MCF 10A (cell line): Measurements from ENCODE around the gene THSD7B. TPM values are rescaled to one million over a fixed set of nuclear protein-coding genes. Genes with fewer than 3 reads are reported as not detected.

ENCODE experiments used
- BruUV-seq: library from RNA; stranded (reverse); fragments of 400-500 nt; replicated peaks from 2 replicates; lab custom pipeline; 2021; lab: Mats Ljungman, UMichigan
- CTCF ChIA-PET: fragments of 300-600 bp; sonication (Branson Sonifier 250); formaldehyde crosslinking; extraction: SDS; loops from one replicate; lab custom pipeline; 2021; ENCODE audit warnings: antibody characterized with exemption, inconsistent platforms; lab: Yijun Ruan, JAX
- POLR2A ChIA-PET: fragments of 300-600, 350-650 bp; sonication (Branson Sonifier 250); formaldehyde crosslinking; extraction: SDS; loops from one replicate; lab custom pipeline; 2020; ENCODE audit warnings: antibody characterized with exemption, inconsistent platforms; lab: Yijun Ruan, JAX
- DNase-seq: peaks from one replicate; pipeline ENCODE4 v3.0.0-alpha.2; 2018; ENCODE audit not compliant: unreplicated experiment
- H3K27ac Mint-ChIP-seq: one replicate; pipeline ENCODE4 v1.8.0; 2022; ENCODE audit warnings: mild to moderate bottlenecking, low read depth, mixed read lengths; ENCODE audit not compliant: unreplicated experiment
- H3K27me3 Mint-ChIP-seq: one replicate; pipeline ENCODE4 v1.8.0; 2022; ENCODE audit warnings: mixed read lengths; ENCODE audit not compliant: insufficient read depth, unreplicated experiment
- H3K36me3 Mint-ChIP-seq: one replicate; pipeline ENCODE4 v1.8.0; 2022; ENCODE audit warnings: mild to moderate bottlenecking, moderate library complexity, mixed read lengths; ENCODE audit not compliant: insufficient read depth, unreplicated experiment
- H3K4me1 Mint-ChIP-seq: one replicate; pipeline ENCODE4 v1.8.0; 2022; ENCODE audit warnings: mixed read lengths; ENCODE audit not compliant: insufficient read depth, unreplicated experiment
- H3K4me3 Mint-ChIP-seq: one replicate; pipeline ENCODE4 v1.8.0; 2022; ENCODE audit warnings: mild to moderate bottlenecking, moderate library complexity, mixed read lengths; ENCODE audit not compliant: unreplicated experiment
- H3K9me3 Mint-ChIP-seq: one replicate; pipeline ENCODE4 v1.8.0; 2022; ENCODE audit warnings: mixed read lengths; ENCODE audit not compliant: unreplicated experiment
- intact Hi-C: fragments of 100-400 bp; cut with micrococcal nuclease; formaldehyde crosslinking; loops from 2 replicates; pipeline ENCODE4 v1.14.1; 2022
- total RNA-seq: library from RNA; stranded (reverse); gene quantifications from 2 replicates; pipeline ENCODE4 v1.2.3, GENCODE V29; 2022
- TF ChIP-seq, protein P1 (sequence below): fragments of 200-600 bp; IDR thresholded peaks from one replicate; pipeline ENCODE4 v1.8.0; 2022; ENCODE audit warnings: antibody characterized with exemption, mild to moderate bottlenecking; ENCODE audit not compliant: unreplicated experiment

THSD7B gene
- total RNA-seq, 1 experiment from 2014 or later, result not detected

DNA sequence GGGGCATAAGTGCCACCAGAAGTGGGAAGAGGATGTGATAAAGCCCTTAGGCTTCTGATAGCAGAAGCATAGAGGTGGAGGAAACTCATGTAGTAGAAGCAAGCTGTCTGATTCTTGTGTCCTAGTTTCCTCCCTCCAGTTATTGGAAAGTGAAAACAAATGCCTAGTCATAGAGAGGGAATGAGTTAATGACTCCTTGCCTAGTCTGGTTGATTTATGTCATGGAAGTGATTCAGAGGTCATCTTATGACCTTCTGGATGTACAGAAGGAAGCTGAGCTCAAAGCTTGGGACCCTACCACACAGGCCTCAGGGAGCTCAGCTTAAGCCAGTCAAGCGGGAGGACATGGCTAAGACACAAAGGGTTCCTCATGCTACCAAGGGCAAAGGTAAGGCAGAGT is 232.2 kb downstream of the THSD7B start:
- Mint-ChIP-seq H3K4me3 (no peak overlapping the region), H3K9me3 (no peaks in the 10 kb centered on the region), H3K4me1 (no peaks in the 10 kb centered on the region), H3K36me3 (no peaks in the 10 kb centered on the region), H3K27me3 (no peaks in the 10 kb centered on the region), H3K27ac (no peak overlapping the region)
- ChIA-PET CTCF (interaction anchor here (0.5 to 0.7 kb wide), 3 partner anchors 19 to 480 kb away, joined by 3 to 4 read pairs (median 3); no protein-coding TSS in a partner anchor), POLR2A (no interaction called here)
- no TSS peak for BruUV-seq
- TF ChIP-seq, protein P1, sequence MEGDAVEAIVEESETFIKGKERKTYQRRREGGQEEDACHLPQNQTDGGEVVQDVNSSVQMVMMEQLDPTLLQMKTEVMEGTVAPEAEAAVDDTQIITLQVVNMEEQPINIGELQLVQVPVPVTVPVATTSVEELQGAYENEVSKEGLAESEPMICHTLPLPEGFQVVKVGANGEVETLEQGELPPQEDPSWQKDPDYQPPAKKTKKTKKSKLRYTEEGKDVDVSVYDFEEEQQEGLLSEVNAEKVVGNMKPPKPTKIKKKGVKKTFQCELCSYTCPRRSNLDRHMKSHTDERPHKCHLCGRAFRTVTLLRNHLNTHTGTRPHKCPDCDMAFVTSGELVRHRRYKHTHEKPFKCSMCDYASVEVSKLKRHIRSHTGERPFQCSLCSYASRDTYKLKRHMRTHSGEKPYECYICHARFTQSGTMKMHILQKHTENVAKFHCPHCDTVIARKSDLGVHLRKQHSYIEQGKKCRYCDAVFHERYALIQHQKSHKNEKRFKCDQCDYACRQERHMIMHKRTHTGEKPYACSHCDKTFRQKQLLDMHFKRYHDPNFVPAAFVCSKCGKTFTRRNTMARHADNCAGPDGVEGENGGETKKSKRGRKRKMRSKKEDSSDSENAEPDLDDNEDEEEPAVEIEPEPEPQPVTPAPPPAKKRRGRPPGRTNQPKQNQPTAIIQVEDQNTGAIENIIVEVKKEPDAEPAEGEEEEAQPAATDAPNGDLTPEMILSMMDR, result no peak
- DNase-seq, result peak; percentile 14
- intact Hi-C loops, result no loop called here

DNA sequence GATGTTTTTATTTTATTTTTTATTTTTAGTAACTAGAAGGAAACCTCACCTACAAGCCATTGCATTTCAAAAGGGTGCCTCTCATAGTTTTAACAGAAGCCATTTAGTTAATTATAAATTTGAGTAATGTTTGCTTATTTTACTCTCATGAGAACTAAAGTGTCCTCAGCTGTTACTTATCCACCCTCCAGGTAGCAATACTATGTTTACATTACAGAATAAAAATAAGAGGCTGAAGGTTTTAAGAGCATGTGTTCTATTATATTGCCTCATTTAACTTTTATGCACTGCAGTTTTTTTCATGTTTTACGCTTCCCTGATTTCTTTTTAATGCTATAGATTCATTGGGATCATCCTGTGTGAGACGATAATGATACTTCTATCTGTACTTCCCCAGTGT is 235.5 kb downstream of the THSD7B start:
- Mint-ChIP-seq H3K4me3 (no peak overlapping the region), H3K9me3 (no peaks in the 10 kb centered on the region), H3K36me3 (no peaks in the 10 kb centered on the region), H3K27ac (no peak overlapping the region), H3K4me1 (no peaks in the 10 kb centered on the region), H3K27me3 (no peaks in the 10 kb centered on the region)
- no peak for DNase-seq
- ChIA-PET CTCF (interaction anchor here (0.6 to 1.2 kb wide), 2 partner anchors 9 to 698 kb away, joined by 3 read pairs; no protein-coding TSS in a partner anchor), POLR2A (no interaction called here)
- TF ChIP-seq, protein P1, result no peak
- intact Hi-C loops, result no loop called here
- BruUV-seq, result no TSS peak

DNA sequence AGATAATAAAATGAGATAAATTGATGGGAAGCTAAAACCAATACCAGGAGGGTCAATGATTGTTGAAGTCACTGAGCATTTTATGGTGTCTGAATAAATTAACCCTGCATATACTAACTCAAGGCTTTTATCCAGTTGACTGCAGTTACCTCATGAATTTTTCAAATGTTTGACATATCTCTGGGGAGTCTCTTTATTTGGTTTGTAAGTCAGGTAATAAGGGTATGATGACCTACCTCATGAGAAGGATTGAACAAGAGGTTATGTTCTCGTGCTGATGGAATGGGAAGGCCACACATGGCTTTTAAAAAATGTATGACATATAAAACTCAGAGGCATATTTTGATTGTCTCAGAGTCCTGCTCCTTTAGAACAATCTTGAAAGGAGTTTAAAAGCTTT is 237.6 kb downstream of the THSD7B start:
- BruUV-seq, result no TSS peak
- TF ChIP-seq, protein P1, result no peak
- no peak for DNase-seq
- Mint-ChIP-seq H3K4me3 (no peak overlapping the region), H3K4me1 (no peaks in the 10 kb centered on the region), H3K27me3 (no peaks in the 10 kb centered on the region), H3K27ac (no peak overlapping the region), H3K36me3 (no peaks in the 10 kb centered on the region), H3K9me3 (no peaks in the 10 kb centered on the region)
- CTCF ChIA-PET, result interaction anchor here (0.6 to 1.0 kb wide), 2 partner anchors 28 to 265 kb away, joined by 3 read pairs; no protein-coding TSS in a partner anchor
- POLR2A ChIA-PET, result no interaction called here
- intact Hi-C loops, result no loop called here

DNA sequence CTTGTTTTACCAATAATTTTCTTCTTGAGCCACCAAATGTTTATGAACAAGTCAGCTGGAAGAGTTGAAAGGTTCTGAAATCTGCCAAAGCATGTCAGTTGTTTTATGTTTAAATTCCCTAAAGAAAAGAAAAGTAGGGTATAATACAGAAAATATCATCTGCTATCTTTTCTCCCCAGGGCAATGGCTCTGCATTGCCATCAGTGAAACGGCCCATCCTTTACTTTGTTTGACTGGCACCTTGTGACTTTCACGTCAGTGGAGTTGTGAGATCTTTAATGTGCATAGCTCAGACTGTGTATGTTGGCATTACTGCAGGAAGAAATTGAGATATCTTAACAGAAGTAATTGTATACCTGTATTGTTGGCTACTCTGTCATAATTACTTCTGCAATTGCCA is 239.9 kb downstream of the THSD7B start:
- POLR2A ChIA-PET, result no interaction called here
- intact Hi-C loops, result no loop called here
- Mint-ChIP-seq H3K27ac (no peak overlapping the region), H3K36me3 (no peaks in the 10 kb centered on the region), H3K4me3 (no peak overlapping the region), H3K27me3 (no peaks in the 10 kb centered on the region), H3K9me3 (no peaks in the 10 kb centered on the region), H3K4me1 (no peaks in the 10 kb centered on the region)
- TF ChIP-seq, protein P1, result no peak
- BruUV-seq, result no TSS peak
- CTCF ChIA-PET, result interaction anchor here (0.6 to 0.9 kb wide), 2 partner anchors 44 to 581 kb away, joined by 3 to 4 read pairs; no protein-coding TSS in a partner anchor
- no peak for DNase-seq
